Myocyte (in vitro differentiated cells): Measurements from ENCODE around the gene TMEM38A. TPM values are rescaled to one million over a fixed set of nuclear protein-coding genes. Genes with fewer than 3 reads are reported as not detected.
"Not testable (repeated sequence)": the region's sequence is repeated elsewhere in the genome, so short reads cannot be mapped to it uniquely, and the experiment has no call there.

Experiments
- DNase-seq: peaks from one replicate; pipeline ENCODE4 v3.0.0-alpha.2; 2012; ENCODE audit warnings: low read depth
- total RNA-seq: library from RNA; depleted of rRNA; stranded (reverse); fragments of >200 nt; gene quantifications from 2 replicates; pipeline ENCODE4 v1.2.3, GENCODE V29; 2014

TMEM38A gene
- total RNA-seq, 1 donor from 2014 or later = 135 TPM

- DNase-seq = not testable (repeated sequence)
Measured at GRCh38 chr19:16673839-16674238, 12.9 kb downstream of the TMEM38A start.

GRCh38 chr19:16676101-16676798, 15.3 kb downstream of the TMEM38A start:
- no peak for DNase-seq

GRCh38 chr19:16677055-16677454, 16.1 kb downstream of the TMEM38A start:
- DNase-seq = no peak

GRCh38 chr19:16678498-16678897, 17.6 kb downstream of the TMEM38A start:
- DNase-seq = no peak

GRCh38 chr19:16679811-16680210, 18.9 kb downstream of the TMEM38A start:
- no peak for DNase-seq

- no peak for DNase-seq
Measured at GRCh38 chr19:16682539-16682938, 21.6 kb downstream of the TMEM38A start.

GRCh38 chr19:16684216-16684615, 23.3 kb downstream of the TMEM38A start:
- no peak for DNase-seq

- no peak for DNase-seq
Measured at GRCh38 chr19:16688084-16688483, 27.1 kb downstream of the TMEM38A start.

- DNase-seq = peak; percentile 83
Measured at GRCh38 chr19:16698914-16699313, 38.0 kb downstream of the TMEM38A start.

GRCh38 chr19:16702123-16702522, 41.2 kb downstream of the TMEM38A start:
- DNase-seq = peak; percentile 50

- no peak for DNase-seq
Measured at GRCh38 chr19:16703677-16704076, 42.7 kb downstream of the TMEM38A start.

- DNase-seq = not testable (repeated sequence)
Measured at GRCh38 chr19:16710870-16711269, 49.9 kb downstream of the TMEM38A start.

- DNase-seq = not testable (repeated sequence)
Measured at GRCh38 chr19:16712295-16712694, 51.4 kb downstream of the TMEM38A start.

GRCh38 chr19:16714702-16715287, 53.9 kb downstream of the TMEM38A start:
- DNase-seq = peak; percentile 52

- no peak for DNase-seq
Measured at GRCh38 chr19:16715611-16716010, 54.7 kb downstream of the TMEM38A start.

- no peak for DNase-seq
Measured at GRCh38 chr19:16721051-16721450, 60.1 kb downstream of the TMEM38A start.

- no peak for DNase-seq
Measured at GRCh38 chr19:16722591-16722990, 61.7 kb downstream of the TMEM38A start.

- no peak for DNase-seq
Measured at GRCh38 chr19:16726916-16727315, 66.0 kb downstream of the TMEM38A start.

GRCh38 chr19:16735650-16736266, 74.8 kb downstream of the TMEM38A start:
- not testable (repeated sequence) for DNase-seq

- DNase-seq = no peak
Measured at GRCh38 chr19:16736709-16737108, 75.8 kb downstream of the TMEM38A start.

GRCh38 chr19:16737911-16738310, 77.0 kb downstream of the TMEM38A start:
- no peak for DNase-seq

GRCh38 chr19:16739546-16739945, 78.6 kb downstream of the TMEM38A start:
- peak; percentile 50 for DNase-seq
